ENCODE measurements around the gene STK33.

STK33 gene

GRCh38 chr11:8356216-8356615 lies 237.8 kb downstream of the STK33 start:
- DNase-seq (ENCODE audit: low spot score) = no peak

GRCh38 chr11:8355416-8355742 lies 238.6 kb downstream of the STK33 start:
- no peak for DNase-seq (ENCODE audit: low spot score)

- no peak for DNase-seq (ENCODE audit: low spot score)
Measured at GRCh38 chr11:8354622-8355415, 239.2 kb downstream of the STK33 start.

GRCh38 chr11:8352876-8353505 lies 241.0 kb downstream of the STK33 start:
- DNase-seq (ENCODE audit: low spot score) = no peak

GRCh38 chr11:8352103-8352875 lies 241.7 kb downstream of the STK33 start:
- no peak for DNase-seq (ENCODE audit: low spot score)

GRCh38 chr11:8351223-8351622 lies 242.8 kb downstream of the STK33 start:
- DNase-seq (ENCODE audit: low spot score) = no peak

- no peak for DNase-seq (ENCODE audit: low spot score)
Measured at GRCh38 chr11:8347978-8348377, 246.1 kb downstream of the STK33 start.

GRCh38 chr11:8346157-8346755 lies 247.8 kb downstream of the STK33 start:
- DNase-seq (ENCODE audit: low spot score) = no peak

GRCh38 chr11:8345179-8345578 lies 248.8 kb downstream of the STK33 start:
- no peak for DNase-seq (ENCODE audit: low spot score)

GRCh38 chr11:8344346-8344745 lies 249.7 kb downstream of the STK33 start:
- DNase-seq (ENCODE audit: low spot score) = no peak

GRCh38 chr11:8342821-8343681 lies 251.0 kb downstream of the STK33 start:
- peak; percentile 11 for DNase-seq (ENCODE audit: low spot score)

- no peak for DNase-seq (ENCODE audit: low spot score)
Measured at GRCh38 chr11:8341996-8342395, 252.0 kb downstream of the STK33 start.
